K562 (cell line): ENCODE data around the gene WDR64. TPM values are rescaled to one million over a fixed set of nuclear protein-coding genes. Genes with fewer than 3 reads are reported as not detected.
A peak's percentile ranks its signal among the peaks of the same experiment; 100 is the strongest.

Source experiments
- CREB3L1 ChIP-seq: fragments of 450-650 bp; IDR thresholded peaks from 2 replicates; pipeline ENCODE4 v1.6.1; 2014; ENCODE audit warnings: low read depth, mild to moderate bottlenecking, moderate library complexity, borderline replicate concordance
- CREM ChIP-seq: IDR thresholded peaks from 2 replicates; pipeline ENCODE4 v1.6.1; 2014; ENCODE audit warnings: antibody characterized with exemption, low read depth
- HDAC6 ChIP-seq: IDR thresholded peaks from 2 replicates; pipeline ENCODE4 v1.6.1; 2012; ENCODE audit warnings: low read depth, mild to moderate bottlenecking, control low read depth, inconsistent platforms, low read length, moderate library complexity
- LEF1 ChIP-seq: fragments of 450-650 bp; IDR thresholded peaks from 2 replicates; pipeline ENCODE4 v1.6.1; 2016; ENCODE audit warnings: mild to moderate bottlenecking
- MAFK ChIP-seq: IDR thresholded peaks from 2 replicates; pipeline ENCODE4 v1.6.1; 2011; ENCODE audit warnings: low read length, improper control_type of control experiment
- TAF9B ChIP-seq: fragments of 450-650 bp; IDR thresholded peaks from 2 replicates; pipeline ENCODE4 v1.6.1; 2018; ENCODE audit warnings: mild to moderate bottlenecking; ENCODE audit not compliant: partially characterized antibody
- USF1 ChIP-seq: sonication (generic); formaldehyde crosslinking; IDR thresholded peaks from 2 replicates; pipeline ENCODE4 v1.9.0; 2022; ENCODE audit warnings: mild to moderate bottlenecking, missing genetic modification reagents
- ZBED1 ChIP-seq: IDR thresholded peaks from 2 replicates; pipeline ENCODE4 v1.6.1; 2014
- ZNF407 ChIP-seq: fragments of 450-650 bp; IDR thresholded peaks from 2 replicates; pipeline ENCODE4 v1.6.1; 2016; ENCODE audit warnings: low read depth
- polyA plus RNA-seq, 8 experiments: library from polyadenylated mRNA; depleted of rRNA in 4 of 8; stranded (reverse) in 5 of 8; unstranded in 3 of 8; fragments of >200 nt; fragmentation: Nextera tagmentation in 2 of 8; fragmentation: Illumina TruSeq in 1 of 8; extraction: Ambion mirVana in 2 of 8; extraction: Trizol in 1 of 8; gene quantifications; 2 replicates each; pipeline versions ENCODE4 v1.2.1 to v1.2.3, GENCODE V29; 2011 to 2014; ENCODE audit warnings: inconsistent platforms in 1 of 8, missing spikeins in 1 of 8
- total RNA-seq, 7 experiments: library from RNA; depleted of rRNA in 6 of 7; stranded (reverse); fragments of >200 nt in 6 of 7; fragmentation: Illumina TruSeq in 2 of 7; extraction: Trizol in 2 of 7; gene quantifications; 2 replicates each; pipeline versions ENCODE4 v1.2.1 to v1.2.3, GENCODE V29; 2011 to 2021; ENCODE audit warnings: low replicate concordance in 1 of 7
- TF ChIP-seq, protein P1 (sequence below): fragments of 450-650 bp; formaldehyde crosslinking; IDR thresholded peaks from 2 replicates; pipeline ENCODE4 v1.4.0; 2020; ENCODE audit warnings: mild to moderate bottlenecking, mixed read lengths
- TF ChIP-seq, protein P2 (sequence below): fragments of 450-650 bp; conservative IDR thresholded peaks from 2 replicates; pipeline ENCODE4 v1.6.1; 2016; ENCODE audit warnings: missing genetic modification characterization, low read depth, mild to moderate bottlenecking, missing compliant biosample characterization, moderate library complexity
- TF ChIP-seq, protein P3 (sequence below): sonication (generic); formaldehyde crosslinking; IDR thresholded peaks from 2 replicates; pipeline ENCODE4 v1.5.0; 2020; ENCODE audit warnings: missing genetic modification reagents

WDR64 gene
- total and polyA plus RNA-seq, 9 of the 15 experiments (the other 6 are each of a cell fraction or from before 2014, with no cell fraction given), result 0.06 to 0.29 (median 0.19) TPM; not detected in 5

DNA sequence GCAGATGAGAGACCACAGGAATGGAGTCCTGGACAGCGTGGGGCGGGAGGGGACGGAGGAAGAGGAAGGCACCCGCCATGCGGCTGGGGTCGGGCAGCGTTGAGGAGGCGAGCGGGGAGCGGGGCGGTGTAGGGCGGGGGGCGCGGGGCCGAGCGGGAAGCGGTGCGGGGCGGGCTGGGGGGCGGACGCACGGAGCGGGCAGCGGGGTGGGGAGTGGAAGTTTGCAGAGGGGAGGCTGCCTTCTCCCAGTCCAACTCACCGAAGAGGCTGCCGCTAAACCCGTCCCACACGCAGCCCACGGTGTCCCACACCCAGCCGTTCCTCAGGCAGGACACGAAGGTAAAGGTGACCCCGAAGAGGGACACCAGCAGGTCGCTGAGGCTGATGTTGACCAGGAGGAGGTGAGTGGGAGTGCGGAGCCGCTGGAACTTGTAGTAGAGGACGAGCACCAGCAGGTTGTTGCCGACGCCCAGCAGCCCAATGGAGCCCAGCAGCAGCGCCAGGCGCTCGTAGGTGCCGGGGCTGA lies 12.4 kb upstream of the WDR64 start (continued):
- TF ChIP-seq LEF1 (no peak), ZBED1 (no peak), HDAC6 (no peak), USF1 (CRISPR knock-in tag) (0 out of 2 replicates have a peak, but pooled peaks have one; percentile 22), ZNF407 (no peak), CREM (no peak), CREB3L1 (no peak), MAFK (no peak), TAF9B (no peak)
- TF ChIP-seq, protein P1, sequence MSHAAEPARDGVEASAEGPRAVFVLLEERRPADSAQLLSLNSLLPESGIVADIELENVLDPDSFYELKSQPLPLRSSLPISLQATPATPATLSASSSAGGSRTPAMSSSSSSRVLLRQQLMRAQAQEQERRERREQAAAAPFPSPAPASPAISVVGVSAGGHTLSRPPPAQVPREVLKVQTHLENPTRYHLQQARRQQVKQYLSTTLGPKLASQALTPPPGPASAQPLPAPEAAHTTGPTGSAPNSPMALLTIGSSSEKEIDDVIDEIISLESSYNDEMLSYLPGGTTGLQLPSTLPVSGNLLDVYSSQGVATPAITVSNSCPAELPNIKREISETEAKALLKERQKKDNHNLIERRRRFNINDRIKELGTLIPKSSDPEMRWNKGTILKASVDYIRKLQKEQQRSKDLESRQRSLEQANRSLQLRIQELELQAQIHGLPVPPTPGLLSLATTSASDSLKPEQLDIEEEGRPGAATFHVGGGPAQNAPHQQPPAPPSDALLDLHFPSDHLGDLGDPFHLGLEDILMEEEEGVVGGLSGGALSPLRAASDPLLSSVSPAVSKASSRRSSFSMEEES (CRISPR knock-in tag), result no peak
- TF ChIP-seq, protein P2, sequence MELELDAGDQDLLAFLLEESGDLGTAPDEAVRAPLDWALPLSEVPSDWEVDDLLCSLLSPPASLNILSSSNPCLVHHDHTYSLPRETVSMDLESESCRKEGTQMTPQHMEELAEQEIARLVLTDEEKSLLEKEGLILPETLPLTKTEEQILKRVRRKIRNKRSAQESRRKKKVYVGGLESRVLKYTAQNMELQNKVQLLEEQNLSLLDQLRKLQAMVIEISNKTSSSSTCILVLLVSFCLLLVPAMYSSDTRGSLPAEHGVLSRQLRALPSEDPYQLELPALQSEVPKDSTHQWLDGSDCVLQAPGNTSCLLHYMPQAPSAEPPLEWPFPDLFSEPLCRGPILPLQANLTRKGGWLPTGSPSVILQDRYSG (tag), result no peak
- TF ChIP-seq, protein P3, sequence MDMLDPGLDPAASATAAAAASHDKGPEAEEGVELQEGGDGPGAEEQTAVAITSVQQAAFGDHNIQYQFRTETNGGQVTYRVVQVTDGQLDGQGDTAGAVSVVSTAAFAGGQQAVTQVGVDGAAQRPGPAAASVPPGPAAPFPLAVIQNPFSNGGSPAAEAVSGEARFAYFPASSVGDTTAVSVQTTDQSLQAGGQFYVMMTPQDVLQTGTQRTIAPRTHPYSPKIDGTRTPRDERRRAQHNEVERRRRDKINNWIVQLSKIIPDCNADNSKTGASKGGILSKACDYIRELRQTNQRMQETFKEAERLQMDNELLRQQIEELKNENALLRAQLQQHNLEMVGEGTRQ (CRISPR knock-in tag), result no peak
